Measurements from ENCODE around the gene SPAG5.

The SPAG5 gene

DNA sequence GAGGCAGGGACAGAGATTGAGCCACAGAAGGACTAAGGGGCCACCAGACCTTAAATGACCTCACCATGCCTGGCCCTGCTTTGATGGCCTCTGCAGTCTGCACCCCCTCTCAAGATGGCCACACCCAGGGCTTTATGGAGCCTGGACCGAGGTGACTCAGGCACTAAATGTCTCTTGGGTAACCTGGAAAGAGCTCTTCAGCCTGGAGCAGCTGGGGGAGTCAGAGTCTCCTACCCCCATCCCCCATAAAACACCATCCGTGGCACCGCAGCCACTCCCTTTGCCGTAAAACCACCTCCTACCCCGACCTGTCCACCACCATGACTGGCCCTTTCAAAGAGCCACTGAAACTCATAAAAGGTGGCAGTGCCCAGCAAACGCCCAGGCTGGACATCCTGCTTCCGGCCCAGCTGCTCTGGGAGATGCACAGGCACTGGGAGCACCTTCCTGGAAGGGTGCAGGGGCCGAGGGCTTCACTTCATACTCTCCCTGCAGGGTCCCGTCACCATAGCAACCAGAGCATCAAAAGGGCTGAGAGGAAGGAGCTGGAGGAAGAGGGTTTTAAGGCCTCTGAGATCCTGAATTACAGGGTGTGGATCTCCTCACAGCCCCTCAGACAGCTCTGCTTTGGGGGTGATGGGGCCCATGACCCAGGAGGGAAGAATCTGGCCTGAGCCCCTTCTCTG, 70.4 kb downstream of the SPAG5 start:
- TF ChIP-seq, protein P1, sequence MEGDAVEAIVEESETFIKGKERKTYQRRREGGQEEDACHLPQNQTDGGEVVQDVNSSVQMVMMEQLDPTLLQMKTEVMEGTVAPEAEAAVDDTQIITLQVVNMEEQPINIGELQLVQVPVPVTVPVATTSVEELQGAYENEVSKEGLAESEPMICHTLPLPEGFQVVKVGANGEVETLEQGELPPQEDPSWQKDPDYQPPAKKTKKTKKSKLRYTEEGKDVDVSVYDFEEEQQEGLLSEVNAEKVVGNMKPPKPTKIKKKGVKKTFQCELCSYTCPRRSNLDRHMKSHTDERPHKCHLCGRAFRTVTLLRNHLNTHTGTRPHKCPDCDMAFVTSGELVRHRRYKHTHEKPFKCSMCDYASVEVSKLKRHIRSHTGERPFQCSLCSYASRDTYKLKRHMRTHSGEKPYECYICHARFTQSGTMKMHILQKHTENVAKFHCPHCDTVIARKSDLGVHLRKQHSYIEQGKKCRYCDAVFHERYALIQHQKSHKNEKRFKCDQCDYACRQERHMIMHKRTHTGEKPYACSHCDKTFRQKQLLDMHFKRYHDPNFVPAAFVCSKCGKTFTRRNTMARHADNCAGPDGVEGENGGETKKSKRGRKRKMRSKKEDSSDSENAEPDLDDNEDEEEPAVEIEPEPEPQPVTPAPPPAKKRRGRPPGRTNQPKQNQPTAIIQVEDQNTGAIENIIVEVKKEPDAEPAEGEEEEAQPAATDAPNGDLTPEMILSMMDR (IDR thresholded peaks at IDR 0.05; ENCODE audit: control insufficient read depth, extremely low read depth, insufficient read depth) = no peak
- DNase-seq (ENCODE audit: low read depth) = no peak
- no peak overlapping the region for H3K4me3 ChIP-seq (ENCODE audit: low read depth, low read length)

DNA sequence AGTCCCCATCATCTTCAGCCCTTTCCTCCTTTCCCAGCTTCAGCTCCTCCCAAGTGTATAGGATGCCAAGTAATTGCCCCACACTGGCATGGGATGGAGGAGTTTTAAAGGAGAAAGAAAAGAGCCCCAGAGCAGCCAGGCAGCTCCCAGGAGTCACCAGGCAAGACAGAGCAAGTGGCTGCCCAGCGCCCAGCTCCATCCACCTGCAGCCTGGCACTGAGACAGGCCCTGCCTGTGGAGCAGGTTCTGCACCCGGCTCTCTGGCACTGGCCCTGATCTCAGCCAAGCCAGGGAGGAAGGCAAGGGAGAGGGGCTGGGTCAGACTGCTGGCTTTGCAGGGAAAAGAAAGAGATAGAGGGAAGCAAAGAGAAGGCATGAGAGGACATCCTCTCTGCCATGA, 71.0 kb downstream of the SPAG5 start:
- DNase-seq (ENCODE audit: low read depth) = peak; percentile 88
- H3K4me3 ChIP-seq (ENCODE audit: low read depth, low read length) = no peak overlapping the region
- TF ChIP-seq, protein P1 (IDR thresholded peaks at IDR 0.05; ENCODE audit: control insufficient read depth, extremely low read depth, insufficient read depth) = no peak

Measured in LNCaP clone FGC (cell line).